Stimulated activated CD4-positive, alpha-beta T cell treated with anti-CD3 and anti-CD28 coated beads, Interleukin-2, amount 100 ng/mL, for 4 hours (primary cell): ENCODE measurements around the gene CIB4.

Source experiments
- DNase-seq: peaks from one replicate; pipeline ENCODE4 v3.0.0-alpha.2; 2020; ENCODE audit warnings: low read depth

The CIB4 gene

DNA sequence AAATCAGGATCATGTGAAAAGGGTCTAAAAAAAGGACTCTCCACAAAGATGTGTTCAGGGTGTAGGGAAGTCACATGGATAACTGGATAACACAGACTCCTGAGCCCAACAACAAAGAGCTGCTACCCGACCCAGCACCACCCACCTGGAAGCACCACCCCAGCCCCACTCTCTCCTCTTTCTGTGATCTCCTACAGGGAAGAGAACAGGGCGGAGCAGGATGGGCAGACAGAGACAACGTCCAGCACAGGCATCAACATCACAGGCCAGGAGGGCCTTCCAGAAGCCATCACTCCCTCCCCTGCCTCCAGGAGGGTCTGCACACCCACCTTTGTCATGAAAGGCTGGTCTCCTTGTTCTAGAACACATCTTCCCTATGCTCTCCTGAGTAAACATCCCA lies 1.3 kb upstream of the CIB4 start:
- DNase-seq, result no peak

DNA sequence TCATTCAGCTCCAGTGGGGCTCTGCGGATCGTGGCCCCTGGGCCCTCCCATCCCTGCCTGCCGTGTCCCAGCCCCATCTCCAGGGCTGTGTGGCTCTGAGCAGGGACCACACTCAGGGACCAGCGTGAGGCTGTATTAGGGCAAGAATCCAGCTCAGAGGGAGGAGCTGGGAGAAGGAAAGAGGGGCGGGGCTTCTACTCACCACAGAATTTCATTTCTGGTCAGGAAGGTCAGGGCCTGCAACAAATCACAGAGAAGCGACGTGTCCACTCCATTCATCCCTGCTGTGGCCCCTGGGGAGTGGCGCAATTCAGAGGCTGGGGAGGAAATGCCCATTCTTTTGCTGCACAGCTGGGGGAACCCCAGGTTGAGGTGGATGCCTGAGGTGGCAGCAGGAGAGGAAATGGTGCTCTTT lies 828 bp downstream of the CIB4 start:
- DNase-seq, result no peak

- DNase-seq, result no peak
Measured at GRCh38 chr2:26639685-26640243, 1.4 kb downstream of the CIB4 start.

GRCh38 chr2:26637811-26638310 lies 3.3 kb downstream of the CIB4 start:
- no peak for DNase-seq

DNA sequence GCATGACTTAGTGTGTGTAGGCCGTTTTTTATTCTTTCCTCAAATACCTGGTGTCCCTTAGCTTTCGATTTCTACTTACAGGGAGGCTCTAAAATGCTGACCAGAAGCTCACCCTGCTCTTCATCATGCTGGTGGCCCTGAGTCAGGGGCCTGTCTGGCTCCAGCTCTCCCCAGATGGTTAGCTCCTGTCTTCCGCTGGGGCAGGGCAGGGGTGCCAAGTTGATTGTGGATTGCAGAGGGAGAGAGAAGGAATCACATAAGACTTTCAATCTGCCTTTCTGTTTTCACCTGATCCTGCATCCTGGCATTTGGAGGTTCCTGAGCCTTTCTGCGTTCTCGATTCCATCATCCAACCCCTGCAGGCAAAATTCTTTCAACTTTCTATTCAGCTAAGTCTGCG lies 4.2 kb downstream of the CIB4 start:
- DNase-seq, result no peak

DNA sequence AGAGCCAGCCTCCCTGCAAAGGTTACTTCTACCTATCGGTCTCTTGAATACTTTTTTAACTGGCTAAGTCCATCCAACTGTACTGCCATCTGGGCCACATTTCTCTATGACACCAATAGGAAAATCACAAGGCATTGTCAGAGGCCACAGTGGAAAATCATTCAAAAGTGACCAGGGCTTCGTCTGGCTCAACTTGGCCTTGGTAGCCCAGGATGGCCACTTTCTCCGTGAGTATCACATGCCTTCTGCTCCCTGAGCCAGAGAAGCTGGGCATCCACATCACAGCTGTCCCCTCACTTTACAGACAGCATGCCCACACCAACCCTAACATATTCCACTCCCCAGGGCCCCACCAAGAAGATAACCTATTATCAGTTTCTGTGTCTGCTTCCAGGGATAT lies 5.8 kb downstream of the CIB4 start:
- no peak for DNase-seq

DNA sequence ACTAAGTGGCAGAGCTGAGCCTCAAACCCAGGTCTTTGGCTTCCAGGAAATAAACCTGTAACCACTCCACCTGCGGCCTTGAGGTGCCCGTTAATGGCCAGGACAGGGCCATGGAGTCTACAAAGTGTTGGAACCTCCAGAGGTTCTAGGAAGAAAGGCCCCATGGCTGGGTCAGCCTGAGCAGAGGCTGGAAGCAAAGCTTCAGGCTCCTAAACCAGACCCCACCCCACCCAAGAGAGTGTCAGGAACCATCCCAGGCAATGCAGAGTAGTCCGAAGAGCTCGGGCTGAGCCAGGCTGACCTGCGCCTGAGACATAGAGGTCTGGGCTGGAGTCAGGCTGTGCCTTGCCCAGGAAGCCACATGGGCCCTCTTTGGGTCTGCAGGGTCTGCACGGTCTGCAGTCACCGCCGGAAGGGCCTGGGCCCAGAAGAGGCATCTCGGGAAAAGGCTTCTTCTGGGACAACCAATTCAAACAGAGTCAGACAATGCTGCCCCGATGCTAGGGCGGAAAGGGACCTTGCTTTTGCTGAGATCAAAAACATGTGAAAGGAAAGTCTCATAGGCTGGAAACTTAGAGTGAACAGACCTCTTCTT lies 6.4 kb downstream of the CIB4 start:
- DNase-seq, result no peak

DNA sequence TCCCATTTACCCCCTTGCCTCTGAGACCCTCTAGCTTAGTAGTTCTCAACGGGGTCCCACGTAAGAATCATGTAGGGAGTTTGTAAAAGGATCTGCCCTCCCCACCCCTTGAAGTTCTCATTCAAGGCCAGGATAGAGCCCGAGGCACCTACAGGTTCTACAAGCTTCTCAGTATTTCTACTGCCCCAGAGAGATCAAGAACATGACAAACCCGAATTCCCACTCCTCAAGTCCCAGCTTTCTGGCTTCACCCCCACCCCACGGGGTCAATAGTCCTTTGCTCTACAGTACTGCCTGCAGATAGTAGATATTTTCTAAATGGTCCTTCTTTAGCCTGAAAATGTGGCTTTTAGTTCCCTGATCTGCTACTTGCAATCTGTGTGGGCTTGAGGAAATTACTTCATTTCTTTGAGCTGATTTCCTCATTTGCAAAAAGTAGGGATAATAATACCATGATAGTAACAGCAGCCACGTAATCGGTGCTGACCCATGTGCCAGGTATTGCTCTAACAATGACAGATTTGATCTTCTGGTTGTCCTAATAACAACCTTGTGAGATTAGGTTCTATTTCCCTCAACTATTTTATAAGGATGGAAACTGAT lies 7.1 kb downstream of the CIB4 start:
- DNase-seq, result no peak

- DNase-seq, result no peak
Measured at GRCh38 chr2:26633351-26633945, 7.7 kb downstream of the CIB4 start.

DNA sequence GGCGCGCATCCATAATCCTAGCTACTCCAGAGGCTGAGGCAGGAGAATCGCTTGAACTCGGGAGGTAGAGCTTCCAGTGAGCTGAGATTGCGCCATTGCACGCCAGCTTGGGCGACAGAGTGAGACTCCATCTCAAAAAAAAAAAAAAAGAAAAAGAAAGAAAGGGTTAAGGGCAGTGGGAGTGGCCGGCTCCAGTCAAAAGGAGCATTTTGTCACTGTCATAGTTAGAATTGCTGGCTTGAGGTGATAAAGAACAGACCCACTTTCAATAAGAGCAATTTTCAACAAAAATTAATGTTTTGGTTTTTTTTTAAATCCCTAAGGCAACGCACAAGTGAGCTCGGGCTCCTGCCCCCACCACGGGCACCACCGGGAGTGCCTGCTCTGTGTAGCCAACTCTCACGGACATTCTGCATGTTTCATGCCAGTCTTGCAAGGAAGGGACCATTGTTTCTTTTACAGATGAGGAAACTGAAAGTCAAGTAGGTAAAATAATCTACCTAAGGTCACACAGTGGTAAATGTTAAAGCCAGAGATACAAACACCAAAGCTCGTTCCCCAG lies 8.5 kb downstream of the CIB4 start:
- DNase-seq, result no peak

- DNase-seq, result no peak
Measured at GRCh38 chr2:26631401-26632170, 9.6 kb downstream of the CIB4 start.

- no peak for DNase-seq
Measured at GRCh38 chr2:26630669-26631360, 10.4 kb downstream of the CIB4 start.

GRCh38 chr2:26630235-26630634 lies 10.9 kb downstream of the CIB4 start:
- no peak for DNase-seq

DNA sequence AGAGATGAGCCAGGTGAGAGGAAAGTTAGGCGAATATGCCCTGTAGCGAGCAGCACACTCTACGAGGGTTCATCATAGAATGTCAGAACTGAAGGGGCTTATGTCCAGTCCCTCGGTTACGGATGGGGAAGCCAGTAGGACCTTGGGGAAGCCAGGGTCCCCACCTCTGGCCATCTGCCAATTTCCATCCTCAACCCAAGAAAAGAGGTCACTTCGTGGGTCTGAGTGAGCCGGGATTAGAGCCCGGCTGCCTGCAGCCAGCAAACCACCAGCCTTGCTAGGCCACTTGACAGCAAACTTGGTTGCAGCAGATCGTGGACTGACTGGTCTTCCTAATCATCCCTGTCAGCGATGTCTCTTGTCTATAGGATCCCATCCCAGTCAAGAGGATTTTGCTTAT lies 11.4 kb downstream of the CIB4 start:
- no peak for DNase-seq

DNA sequence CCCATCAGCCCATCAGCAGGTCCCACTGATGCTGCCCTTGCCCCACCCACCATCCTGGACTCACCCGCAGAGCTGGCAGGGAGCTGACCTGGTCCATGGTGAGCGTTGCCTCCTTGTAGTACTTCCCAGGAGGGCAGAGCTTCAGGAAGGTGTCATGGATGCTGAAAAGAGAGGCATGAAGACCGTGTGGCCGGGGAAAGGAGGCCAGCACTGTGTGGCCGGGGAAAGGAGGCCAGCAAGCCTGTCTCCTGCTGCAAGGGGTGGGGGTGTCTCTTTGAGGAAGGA lies 11.9 kb downstream of the CIB4 start:
- no peak for DNase-seq

GRCh38 chr2:26628561-26629345 lies 12.4 kb downstream of the CIB4 start:
- no peak for DNase-seq

- no peak for DNase-seq
Measured at GRCh38 chr2:26627350-26628105, 13.6 kb downstream of the CIB4 start.

GRCh38 chr2:26626606-26627005 lies 14.6 kb downstream of the CIB4 start:
- no peak for DNase-seq

DNA sequence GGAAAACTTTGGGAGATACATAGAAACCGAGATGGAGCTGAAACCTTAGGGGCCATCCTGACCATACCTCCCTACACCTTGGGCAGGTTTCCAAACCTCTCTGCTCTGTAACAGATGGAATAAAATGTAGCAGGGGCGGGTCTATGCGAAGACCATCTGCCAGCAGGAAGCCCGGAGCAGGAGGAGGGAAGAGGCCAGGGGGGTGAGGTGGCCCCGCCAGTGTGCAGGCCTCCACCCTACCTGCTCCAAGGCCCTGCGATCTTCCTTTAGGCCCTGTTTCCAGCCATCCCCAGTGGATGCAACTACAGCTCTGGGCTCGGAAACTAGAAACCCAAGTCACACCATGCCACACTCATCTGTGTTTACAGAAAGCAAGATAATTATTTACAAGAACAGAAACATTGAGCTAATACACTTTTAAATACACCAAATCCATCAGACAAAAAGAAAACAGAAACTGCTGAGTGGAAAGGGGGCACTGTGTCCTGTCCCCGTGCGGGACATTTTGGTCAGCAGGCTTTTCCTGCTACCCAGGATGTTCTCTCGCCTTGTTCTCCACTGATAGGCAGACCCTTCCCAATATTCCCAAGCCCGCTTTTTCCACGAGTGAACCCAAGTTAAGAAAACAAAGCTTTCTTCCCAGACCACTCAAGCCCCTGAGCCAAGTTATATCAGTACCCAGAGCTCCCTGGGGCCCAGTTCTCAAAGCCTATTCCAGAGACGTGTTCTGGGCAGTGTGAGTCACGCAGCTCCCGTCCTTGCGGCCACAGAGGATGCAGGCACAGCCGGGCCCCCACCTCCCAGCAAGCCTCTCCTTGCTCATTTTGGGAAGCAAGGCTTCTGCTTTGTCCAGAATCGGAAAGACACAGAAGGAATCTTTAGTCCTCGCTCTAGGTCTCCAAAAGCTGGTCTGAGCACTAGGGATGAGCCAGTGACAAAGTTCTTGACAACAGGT lies 17.3 kb downstream of the CIB4 start:
- DNase-seq, result no peak
